GM12878 (cell line): ENCODE measurements around the gene NEU4.

Experiments used
- CHD4 ChIP-seq: fragments of 200-600 bp; sonication (generic); IDR thresholded peaks from 2 replicates; pipeline ENCODE4 v1.6.1; 2016; ENCODE audit warnings: mild to moderate bottlenecking
- CTCF ChIP-seq, 3 experiments: IDR thresholded peaks in 2 of 3; conservative IDR thresholded peaks in 1 of 3; 2 replicates each; pipeline ENCODE4 v1.5.1; 2011; ENCODE audit warnings: low read depth in 3 of 3, low read length in 3 of 3, mild to moderate bottlenecking in 3 of 3, control low read depth in 2 of 3, moderate library complexity in 2 of 3, inconsistent platforms in 1 of 3, mixed read lengths in 1 of 3; ENCODE audit not compliant: control insufficient read depth in 2 of 3, insufficient read depth in 1 of 3; ENCODE audit errors: extremely low read depth in 1 of 3
- ESRRA ChIP-seq: IDR thresholded peaks from 2 replicates; pipeline ENCODE4 v1.6.1; 2012; ENCODE audit warnings: mild to moderate bottlenecking, low read length, improper control_type of control experiment
- KDM1A ChIP-seq: fragments of 200-600 bp; sonication (generic); IDR thresholded peaks from 2 replicates; pipeline ENCODE4 v1.6.1; 2016; ENCODE audit warnings: borderline replicate concordance
- POLR2A ChIP-seq: IDR thresholded peaks from 2 replicates; pipeline ENCODE4 v1.6.1; 2011; ENCODE audit warnings: low read depth, mild to moderate bottlenecking, low read length
- POLR2AphosphoS5 ChIP-seq: IDR thresholded peaks from 2 replicates; pipeline ENCODE4 v1.6.1; 2011; ENCODE audit warnings: mild to moderate bottlenecking, low read length, inconsistent platforms
- ZNF274 ChIP-seq: IDR thresholded peaks from one replicate; pipeline ENCODE4 v1.8.0; 2011; ENCODE audit not compliant: insufficient read length, insufficient read depth
- TF ChIP-seq, protein P1 (sequence below): IDR thresholded peaks from 2 replicates; pipeline ENCODE4 v1.6.1; 2012; ENCODE audit warnings: improper control_type of control experiment, low read depth, low read length; ENCODE audit not compliant: insufficient replicate concordance

GRCh38 chr2:241764275-241765241 is 44.4 kb upstream of the NEU4 start:
- TF ChIP-seq CTCF (IDR thresholded peaks at IDR 0.05 in 2 of 3, conservative IDR thresholded peaks at IDR 0.05 in 1 of 3; ENCODE audit: control insufficient read depth in 2 of 3, extremely low read depth in 1 of 3, insufficient read depth in 1 of 3, low read depth in 3 of 3, low read length in 3 of 3) = no peak
- no peak for TF ChIP-seq KDM1A
- TF ChIP-seq POLR2AphosphoS5 = no peak
- no peak for TF ChIP-seq ESRRA
- TF ChIP-seq POLR2A = no peak
- TF ChIP-seq ZNF274 = no peak
- TF ChIP-seq, protein P1, sequence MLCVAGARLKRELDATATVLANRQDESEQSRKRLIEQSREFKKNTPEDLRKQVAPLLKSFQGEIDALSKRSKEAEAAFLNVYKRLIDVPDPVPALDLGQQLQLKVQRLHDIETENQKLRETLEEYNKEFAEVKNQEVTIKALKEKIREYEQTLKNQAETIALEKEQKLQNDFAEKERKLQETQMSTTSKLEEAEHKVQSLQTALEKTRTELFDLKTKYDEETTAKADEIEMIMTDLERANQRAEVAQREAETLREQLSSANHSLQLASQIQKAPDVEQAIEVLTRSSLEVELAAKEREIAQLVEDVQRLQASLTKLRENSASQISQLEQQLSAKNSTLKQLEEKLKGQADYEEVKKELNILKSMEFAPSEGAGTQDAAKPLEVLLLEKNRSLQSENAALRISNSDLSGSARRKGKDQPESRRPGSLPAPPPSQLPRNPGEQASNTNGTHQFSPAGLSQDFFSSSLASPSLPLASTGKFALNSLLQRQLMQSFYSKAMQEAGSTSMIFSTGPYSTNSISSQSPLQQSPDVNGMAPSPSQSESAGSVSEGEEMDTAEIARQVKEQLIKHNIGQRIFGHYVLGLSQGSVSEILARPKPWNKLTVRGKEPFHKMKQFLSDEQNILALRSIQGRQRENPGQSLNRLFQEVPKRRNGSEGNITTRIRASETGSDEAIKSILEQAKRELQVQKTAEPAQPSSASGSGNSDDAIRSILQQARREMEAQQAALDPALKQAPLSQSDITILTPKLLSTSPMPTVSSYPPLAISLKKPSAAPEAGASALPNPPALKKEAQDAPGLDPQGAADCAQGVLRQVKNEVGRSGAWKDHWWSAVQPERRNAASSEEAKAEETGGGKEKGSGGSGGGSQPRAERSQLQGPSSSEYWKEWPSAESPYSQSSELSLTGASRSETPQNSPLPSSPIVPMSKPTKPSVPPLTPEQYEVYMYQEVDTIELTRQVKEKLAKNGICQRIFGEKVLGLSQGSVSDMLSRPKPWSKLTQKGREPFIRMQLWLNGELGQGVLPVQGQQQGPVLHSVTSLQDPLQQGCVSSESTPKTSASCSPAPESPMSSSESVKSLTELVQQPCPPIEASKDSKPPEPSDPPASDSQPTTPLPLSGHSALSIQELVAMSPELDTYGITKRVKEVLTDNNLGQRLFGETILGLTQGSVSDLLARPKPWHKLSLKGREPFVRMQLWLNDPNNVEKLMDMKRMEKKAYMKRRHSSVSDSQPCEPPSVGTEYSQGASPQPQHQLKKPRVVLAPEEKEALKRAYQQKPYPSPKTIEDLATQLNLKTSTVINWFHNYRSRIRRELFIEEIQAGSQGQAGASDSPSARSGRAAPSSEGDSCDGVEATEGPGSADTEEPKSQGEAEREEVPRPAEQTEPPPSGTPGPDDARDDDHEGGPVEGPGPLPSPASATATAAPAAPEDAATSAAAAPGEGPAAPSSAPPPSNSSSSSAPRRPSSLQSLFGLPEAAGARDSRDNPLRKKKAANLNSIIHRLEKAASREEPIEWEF = no peak
- TF ChIP-seq CHD4 = no peak
